K562 (cell line): Measurements from ENCODE around the gene C14orf180.

Experiments
- CREBBP ChIP-seq: IDR thresholded peaks from one replicate; pipeline ENCODE4 v1.6.1; 2012; ENCODE audit warnings: low read depth, mild to moderate bottlenecking, control low read depth, inconsistent platforms, low read length
- EHMT2 ChIP-seq: fragments of 450-650 bp; IDR thresholded peaks from 2 replicates; pipeline ENCODE4 v1.6.1; 2018; ENCODE audit warnings: antibody characterized with exemption
- EZH2 ChIP-seq: IDR thresholded peaks from 2 replicates; pipeline ENCODE4 v1.6.1; 2012; ENCODE audit warnings: low read depth, mild to moderate bottlenecking, inconsistent platforms, low read length, borderline replicate concordance
- GTF2F1 ChIP-seq: IDR thresholded peaks from 2 replicates; pipeline ENCODE4 v1.6.1; 2011; ENCODE audit warnings: low read depth, low read length, improper control_type of control experiment
- IRF2 ChIP-seq: sonication (generic); formaldehyde crosslinking; IDR thresholded peaks from 2 replicates; pipeline ENCODE4 v1.8.1; 2022; ENCODE audit warnings: mild to moderate bottlenecking, missing genetic modification reagents
- KLF16 ChIP-seq: IDR thresholded peaks from 2 replicates; pipeline ENCODE4 v1.6.1; 2016; ENCODE audit warnings: antibody characterized with exemption
- MTA1 ChIP-seq: fragments of 450-650 bp; IDR thresholded peaks from 2 replicates; pipeline ENCODE4 v1.6.1; 2017; ENCODE audit warnings: borderline replicate concordance
- SMARCA4 ChIP-seq: fragments of 450-650 bp; IDR thresholded peaks from 2 replicates; pipeline ENCODE4 v1.6.1; 2016
- SP1 ChIP-seq: sonication (generic); formaldehyde crosslinking; IDR thresholded peaks from 2 replicates; pipeline ENCODE4 v1.8.1; 2022; ENCODE audit warnings: mild to moderate bottlenecking, missing genetic modification reagents
- TARDBP ChIP-seq: fragments of 450-650 bp; IDR thresholded peaks from 2 replicates; pipeline ENCODE4 v1.6.1; 2016
- ZNF174 ChIP-seq: fragments of 250-450 bp; sonication (Bioruptor Pico); IDR thresholded peaks from 2 replicates; pipeline ENCODE4 v1.4.0; 2020; ENCODE audit warnings: mild to moderate bottlenecking
- ZNF23 ChIP-seq: fragments of 250-450 bp; sonication (Bioruptor Pico); IDR thresholded peaks from 2 replicates; pipeline ENCODE4 v1.4.0; 2020; ENCODE audit warnings: mild to moderate bottlenecking
- ZNF584 ChIP-seq: fragments of 200-800 bp; sonication (Bioruptor generic); IDR thresholded peaks from 2 replicates; pipeline ENCODE4 v1.6.1; 2016; ENCODE audit warnings: low read depth, mild to moderate bottlenecking, missing genetic modification characterization, missing compliant biosample characterization
- TF ChIP-seq, protein P1 (sequence below), 3 experiments: IDR thresholded peaks in 2 of 3; conservative IDR thresholded peaks in 1 of 3; 2 replicates each; pipeline ENCODE4 v1.5.1; 2011 to 2012; ENCODE audit warnings: low read length in 3 of 3, mild to moderate bottlenecking in 3 of 3, control low read depth in 2 of 3, improper control_type of control experiment in 1 of 3, inconsistent platforms in 1 of 3, low read depth in 1 of 3, mixed read lengths in 1 of 3, moderate library complexity in 1 of 3; ENCODE audit not compliant: insufficient read depth in 2 of 3

DNA sequence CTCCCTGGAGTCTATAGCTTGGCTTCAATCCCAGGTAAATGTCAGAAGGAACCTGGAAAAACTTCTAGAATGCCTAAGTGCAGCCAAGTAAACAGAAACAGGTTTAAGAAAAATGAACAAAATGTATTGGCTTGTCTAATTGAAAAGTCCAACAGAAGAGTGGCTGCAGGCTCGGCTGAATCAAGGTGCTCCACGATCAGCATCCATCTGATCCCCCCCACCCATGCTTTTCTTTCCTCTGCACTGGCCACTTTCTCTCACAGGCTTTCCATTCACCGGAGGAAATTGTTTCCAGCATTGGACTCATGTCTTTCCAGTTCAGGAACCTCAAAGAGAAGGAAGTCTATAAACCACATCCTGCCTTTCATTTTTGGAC is 42.0 kb upstream of the C14orf180 start:
- TF ChIP-seq EZH2 (no peak), ZNF584 (CRISPR knock-in tag) (no peak), GTF2F1 (no peak), ZNF23 (CRISPR knock-in tag) (no peak), KLF16 (no peak), ZNF174 (CRISPR knock-in tag) (no peak), SP1 (CRISPR knock-in tag) (no peak), MTA1 (no peak), IRF2 (CRISPR knock-in tag) (no peak), CREBBP (no peak), TARDBP (no peak), SMARCA4 (no peak), EHMT2 (no peak)
- TF ChIP-seq, protein P1, sequence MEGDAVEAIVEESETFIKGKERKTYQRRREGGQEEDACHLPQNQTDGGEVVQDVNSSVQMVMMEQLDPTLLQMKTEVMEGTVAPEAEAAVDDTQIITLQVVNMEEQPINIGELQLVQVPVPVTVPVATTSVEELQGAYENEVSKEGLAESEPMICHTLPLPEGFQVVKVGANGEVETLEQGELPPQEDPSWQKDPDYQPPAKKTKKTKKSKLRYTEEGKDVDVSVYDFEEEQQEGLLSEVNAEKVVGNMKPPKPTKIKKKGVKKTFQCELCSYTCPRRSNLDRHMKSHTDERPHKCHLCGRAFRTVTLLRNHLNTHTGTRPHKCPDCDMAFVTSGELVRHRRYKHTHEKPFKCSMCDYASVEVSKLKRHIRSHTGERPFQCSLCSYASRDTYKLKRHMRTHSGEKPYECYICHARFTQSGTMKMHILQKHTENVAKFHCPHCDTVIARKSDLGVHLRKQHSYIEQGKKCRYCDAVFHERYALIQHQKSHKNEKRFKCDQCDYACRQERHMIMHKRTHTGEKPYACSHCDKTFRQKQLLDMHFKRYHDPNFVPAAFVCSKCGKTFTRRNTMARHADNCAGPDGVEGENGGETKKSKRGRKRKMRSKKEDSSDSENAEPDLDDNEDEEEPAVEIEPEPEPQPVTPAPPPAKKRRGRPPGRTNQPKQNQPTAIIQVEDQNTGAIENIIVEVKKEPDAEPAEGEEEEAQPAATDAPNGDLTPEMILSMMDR (IDR thresholded peaks at IDR 0.05 in 2 of 3, conservative IDR thresholded peaks at IDR 0.05 in 1 of 3; ENCODE audit: insufficient read depth in 2 of 3, low read depth in 1 of 3, low read length in 3 of 3) = no peak
